OCI-M2 (cell line): ENCODE data around the gene CBX4.

Experiments
- DNase-seq: peaks from one replicate; lab custom pipeline; 2025; ENCODE audit not compliant: unreplicated experiment; lab: John Stamatoyannopoulos, UW

Gene CBX4

DNA sequence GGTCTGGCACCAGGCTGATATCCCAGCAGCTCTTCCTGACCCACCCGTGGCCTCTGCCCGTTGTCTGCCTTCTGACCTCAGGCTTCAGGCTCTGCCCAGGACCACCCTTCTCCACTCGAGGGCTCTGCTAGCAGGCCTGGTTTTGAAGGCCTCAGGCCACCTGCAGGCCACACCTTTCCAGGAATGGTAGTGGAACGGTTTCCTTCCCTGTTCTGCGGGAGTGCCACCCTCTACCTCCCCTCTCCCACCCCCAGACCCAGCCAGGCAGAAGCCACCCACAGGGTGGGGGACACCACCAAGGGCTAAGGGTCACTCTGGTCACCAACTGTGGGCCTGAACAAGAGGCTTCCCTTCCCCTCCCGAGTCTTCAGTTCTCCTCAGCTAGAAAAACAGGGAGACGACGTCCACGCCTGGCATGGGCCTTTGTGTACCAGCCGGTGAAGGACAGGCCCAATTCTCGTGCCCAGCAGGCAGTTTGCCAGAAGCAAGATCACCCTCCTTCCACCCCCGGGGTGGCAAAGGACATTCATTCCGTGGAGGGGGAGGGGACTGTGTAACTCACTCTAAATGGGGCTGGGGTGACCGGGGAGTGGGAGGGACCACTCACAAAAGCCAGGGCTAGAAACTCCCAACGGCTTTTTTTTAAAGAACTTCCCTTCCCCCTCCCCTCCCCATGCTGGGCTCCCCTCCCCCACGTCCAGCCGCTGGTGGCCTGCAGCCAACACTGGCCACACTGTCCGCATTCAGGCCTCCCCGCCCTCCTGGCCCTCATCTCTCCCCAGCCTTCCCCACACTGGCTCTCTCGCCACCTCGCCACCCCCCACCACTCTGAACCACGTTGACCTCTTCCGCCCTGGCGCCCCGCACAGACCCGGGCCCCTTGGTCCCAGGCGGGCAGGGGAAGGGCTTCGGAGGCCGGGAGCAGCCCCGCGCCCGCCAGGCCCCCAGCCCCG is 7.7 kb downstream of the CBX4 start:
- no peak for DNase-seq

DNA sequence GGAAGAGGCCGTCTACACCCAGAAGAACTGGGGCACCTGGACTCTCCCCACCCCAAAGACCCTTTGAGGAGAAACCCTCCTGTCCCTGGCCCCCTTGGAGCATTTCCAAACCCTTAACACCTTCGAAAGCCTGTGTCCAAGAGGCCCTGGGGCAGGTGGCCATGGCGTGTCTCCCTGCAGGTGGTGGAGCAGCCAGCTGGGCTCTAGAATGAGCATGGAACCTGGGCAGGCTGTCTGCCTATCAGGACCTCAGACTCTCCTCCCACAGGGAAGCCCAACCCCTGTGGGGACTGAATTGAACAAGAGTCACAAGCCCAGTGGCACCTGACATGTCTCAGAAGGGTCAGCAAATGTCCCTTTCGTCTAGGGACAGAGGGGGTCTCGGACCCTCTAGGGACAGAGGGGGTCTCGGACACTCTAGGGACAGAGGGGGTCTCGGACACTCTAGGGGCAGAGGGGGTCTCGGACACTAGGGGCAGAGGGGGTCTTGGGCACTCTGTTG is 8.4 kb downstream of the CBX4 start:
- DNase-seq = no peak

DNA sequence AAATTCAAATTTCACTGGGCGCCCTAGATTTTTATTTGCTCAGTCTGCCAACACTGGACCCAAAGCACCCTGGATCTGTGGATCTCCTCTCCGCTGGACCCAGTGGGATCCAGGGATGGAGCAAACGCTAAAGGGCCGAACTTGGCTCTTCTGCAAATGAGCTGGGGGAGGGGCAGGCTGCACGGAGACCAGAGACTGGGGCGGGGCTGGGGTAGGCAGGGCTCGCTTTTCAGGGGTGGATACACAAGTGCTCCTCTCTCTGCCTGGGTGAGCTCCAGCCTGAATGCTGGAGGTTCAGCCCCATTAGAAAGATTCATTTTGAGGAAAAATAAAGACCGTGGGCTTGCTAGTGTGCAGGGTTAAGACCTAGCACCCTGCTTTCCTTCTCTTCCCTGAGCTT is 8.9 kb downstream of the CBX4 start:
- DNase-seq = no peak

DNA sequence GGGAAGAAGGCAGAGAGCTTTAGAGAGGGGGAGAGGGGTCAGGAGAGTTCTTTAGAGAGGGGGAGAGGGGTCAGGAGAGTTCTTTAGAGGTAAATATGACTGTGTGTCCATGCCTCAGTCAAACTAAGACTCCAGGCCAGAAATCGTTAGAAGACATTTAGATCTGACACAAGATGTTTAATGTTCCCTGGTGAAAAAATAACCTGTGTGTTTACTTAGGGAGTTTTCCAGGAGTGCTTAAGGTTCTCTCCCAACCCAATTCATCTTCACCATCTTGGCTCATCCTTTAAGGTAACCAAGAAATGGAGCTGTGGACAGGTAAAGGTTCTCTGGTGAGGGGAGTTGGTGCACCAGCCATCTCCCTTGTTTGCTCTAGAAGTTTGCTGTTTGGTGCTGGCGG is 9.8 kb downstream of the CBX4 start:
- no peak for DNase-seq

DNA sequence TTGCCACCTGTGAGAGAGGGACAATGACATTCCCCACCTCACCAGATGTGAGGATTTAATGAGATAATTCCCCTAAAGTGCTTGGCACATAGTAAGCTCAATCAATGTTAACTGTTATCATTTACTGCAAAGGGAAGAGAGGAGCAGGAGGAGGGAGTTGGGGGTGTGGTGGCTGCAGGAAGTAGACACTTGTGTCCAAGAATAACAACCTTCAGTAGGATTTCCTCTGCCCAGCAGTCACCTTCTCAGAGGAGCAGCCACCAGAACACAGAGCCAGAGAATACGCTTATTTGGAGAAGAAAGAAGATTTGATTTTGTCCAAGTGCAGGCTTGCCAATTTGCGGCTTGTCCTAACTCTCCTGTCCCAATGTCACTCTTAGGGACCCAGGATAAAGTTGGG is 10.2 kb downstream of the CBX4 start:
- no peak for DNase-seq

DNA sequence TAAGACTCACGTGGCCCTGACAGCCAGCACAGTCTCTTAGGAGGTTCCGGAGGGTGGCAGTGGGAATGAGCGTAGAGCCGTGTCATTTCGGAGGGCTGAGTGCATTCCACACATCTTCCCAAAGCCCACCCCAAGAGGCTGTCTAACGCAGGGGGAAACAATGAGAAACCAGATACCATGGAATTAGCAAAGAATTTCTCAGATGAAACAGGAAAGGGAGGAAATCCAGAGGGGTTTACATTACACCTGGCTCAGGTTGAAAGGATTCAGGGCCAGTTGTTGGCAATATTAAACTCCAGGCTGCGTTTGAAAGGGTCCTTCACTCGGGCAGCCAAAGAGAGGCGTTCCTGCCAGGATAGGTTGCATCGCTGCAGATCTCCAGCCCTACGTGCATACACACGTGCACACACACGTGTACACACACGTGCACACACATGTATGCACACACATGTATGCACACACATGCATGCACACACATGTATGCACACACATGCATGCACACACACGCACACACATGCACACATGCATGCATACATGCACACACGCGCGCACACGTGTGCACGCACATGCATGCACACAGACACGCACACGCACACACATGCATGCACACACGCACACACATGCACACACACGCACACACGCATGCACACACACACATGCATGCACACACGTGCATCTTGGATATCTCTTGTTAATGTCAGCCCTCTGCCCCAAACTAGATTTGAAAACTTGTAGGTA is 12.2 kb downstream of the CBX4 start:
- DNase-seq = no peak

DNA sequence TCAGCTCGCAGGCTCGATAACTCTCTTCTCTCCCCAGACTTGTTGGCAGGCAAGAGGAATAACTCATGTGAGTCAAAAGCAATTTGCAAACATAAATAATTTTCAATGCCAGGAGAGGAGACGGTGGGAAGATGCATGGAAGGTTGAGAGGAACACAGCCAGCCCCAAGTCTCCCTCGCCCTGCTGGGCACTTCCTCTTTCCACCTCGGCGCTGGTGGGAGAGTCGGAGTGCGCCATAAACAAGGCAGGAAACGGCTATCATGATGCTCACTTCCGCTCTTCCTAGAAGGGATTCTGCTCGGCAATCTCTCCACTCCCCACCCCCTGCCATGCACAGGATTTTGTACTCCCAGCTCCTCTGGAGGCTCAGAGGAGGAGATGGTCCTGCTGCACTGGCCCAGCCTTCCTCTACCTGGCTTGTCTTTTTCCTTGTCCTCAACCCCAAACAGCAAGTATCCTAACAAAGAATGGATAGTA is 13.0 kb downstream of the CBX4 start:
- no peak for DNase-seq

DNA sequence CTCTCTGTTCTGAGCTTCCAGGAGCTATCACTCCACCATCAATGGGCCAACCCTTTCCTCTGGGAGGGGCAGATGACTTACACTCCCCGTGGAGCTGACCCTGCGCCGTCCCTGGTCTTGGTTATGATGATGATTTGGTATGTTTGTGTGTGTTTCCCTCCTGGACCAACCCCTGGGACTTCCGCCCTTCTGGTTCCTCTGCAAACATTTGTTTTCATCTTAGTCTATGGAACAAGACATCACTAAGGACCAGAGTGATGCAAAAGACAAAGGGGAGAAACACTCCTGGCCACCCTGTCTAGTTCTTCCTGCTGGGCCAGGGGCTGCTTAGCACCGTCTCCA is 13.7 kb downstream of the CBX4 start:
- no peak for DNase-seq

DNA sequence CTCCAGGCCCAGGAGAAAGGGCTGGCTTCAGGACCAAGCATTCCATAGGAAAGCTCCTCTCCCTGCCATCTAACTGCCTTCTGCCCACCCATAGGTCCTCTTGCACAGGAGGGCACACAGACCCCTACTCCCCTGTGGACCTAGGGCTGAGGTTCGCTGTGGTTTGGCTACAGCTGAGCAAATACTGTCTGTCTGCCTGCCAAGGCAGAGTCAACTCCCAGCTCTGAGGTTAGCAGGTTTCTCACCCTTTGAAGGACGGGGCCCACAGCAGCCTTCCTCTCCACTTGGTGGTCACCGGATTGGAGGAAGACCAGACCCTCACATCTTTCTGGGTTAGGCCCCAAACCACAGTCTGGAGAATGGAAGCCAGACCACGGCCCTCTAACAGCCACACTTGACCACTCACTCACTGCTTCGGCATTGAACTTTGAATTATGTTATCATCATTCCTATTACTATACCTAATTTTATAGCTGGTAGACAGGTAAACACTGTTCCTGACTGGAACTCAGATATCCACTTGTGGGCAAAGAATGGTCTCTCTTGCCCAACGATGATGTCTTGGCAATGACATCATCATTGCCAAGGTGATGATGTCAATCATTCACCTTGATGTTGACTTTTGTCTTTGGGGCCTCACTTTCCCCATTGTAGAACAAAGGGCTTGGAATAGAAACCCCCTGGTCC is 14.2 kb downstream of the CBX4 start:
- no peak for DNase-seq

DNA sequence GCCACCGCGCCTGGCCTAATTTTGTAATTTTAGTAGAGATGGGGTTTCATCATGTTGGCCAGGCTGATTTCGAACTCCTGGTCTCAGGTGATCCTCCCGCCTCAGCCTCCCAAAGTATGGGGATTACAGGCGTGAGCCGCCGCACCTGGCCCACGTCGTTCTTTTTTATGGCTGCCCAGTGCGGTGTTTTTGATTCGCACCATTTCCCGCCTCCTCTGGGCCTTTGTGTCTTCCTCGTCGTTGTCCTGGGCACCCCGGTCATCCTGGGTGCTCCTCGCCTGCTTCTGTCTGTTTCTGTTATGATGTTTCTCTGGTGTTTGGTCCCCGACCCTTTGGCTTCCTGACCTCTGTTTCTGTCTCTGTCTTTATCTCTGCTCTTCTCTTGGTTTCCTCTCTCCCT is 15.0 kb downstream of the CBX4 start:
- DNase-seq = no peak

DNA sequence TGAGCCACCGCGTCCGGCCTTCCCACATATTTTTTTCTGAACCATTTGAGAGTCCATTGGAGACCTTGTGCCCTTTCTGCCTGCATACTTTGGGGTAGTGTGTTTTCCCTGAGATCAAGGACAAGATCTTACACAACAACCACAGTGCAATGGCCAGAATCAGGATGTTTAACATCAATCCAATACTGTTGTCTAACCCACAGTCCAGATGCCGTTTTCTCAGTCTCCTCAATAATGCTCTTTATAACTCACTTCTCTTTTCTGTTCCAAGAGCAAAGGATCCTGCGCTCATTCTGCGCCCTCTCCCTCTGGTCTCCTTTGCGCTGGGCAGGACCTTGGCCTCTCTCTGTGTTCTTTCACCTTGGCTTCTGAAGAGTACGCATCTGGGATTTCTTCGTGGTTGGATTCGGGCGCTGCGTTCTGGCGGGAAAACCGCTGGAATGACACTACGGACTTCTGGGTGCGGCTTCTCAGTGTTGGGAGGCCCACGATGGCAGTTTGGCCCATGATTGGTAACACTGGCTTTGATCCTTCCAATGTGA is 16.6 kb downstream of the CBX4 start:
- DNase-seq = no peak

DNA sequence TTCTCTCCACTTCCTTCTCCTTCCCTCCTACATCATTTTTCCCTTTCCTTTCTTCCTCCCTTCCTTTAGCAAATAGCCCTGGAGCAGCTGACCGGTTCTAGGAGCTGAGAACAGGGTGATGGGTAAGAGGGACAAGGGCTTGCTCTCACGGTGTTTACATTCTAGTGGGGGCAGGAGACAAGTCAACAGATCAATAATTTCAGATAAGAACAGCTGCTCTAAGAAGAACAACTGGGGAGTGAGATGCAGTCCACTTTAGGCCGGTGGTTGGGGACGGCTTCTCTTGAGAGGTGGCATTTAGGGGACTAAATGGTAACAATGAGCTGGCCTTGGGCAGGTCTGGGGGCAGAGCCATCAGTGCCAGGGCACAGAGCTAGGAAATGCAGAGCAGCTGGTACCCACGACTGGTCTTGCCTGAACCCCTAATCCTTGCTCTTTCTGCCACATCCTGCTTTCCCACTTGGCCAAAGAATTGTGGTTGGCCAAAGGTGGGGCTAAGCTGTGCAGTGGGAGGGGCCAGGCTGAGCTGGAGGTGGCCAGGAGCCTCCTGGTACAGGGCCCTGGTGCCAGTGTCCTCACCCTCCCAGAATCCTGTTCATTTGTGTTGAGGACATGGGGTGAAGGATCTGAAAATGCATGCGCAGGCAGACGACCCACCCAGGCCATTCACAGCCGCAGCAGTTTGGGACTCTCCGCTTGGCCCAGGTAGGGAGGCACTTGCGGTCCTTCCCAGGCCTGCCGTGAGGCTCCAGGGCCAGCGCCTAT is 17.7 kb downstream of the CBX4 start:
- DNase-seq = no peak

DNA sequence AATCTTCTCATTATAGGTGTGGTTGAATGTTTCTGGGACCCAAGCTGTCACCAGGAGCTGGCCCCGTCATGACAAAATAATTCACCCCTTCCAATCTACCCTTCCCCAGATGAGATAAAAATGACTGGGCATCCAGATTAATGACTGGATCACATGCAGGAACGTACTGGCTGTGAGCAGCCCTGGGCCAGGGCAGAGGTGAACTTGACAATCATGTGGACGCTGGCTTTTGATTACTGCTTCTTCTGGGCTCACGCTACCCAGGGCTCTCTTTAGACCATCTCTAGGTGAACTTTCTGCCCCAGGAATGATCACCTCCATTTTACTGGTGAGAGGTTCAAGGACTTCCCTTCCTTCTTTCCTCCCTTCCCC is 18.3 kb downstream of the CBX4 start:
- no peak for DNase-seq

DNA sequence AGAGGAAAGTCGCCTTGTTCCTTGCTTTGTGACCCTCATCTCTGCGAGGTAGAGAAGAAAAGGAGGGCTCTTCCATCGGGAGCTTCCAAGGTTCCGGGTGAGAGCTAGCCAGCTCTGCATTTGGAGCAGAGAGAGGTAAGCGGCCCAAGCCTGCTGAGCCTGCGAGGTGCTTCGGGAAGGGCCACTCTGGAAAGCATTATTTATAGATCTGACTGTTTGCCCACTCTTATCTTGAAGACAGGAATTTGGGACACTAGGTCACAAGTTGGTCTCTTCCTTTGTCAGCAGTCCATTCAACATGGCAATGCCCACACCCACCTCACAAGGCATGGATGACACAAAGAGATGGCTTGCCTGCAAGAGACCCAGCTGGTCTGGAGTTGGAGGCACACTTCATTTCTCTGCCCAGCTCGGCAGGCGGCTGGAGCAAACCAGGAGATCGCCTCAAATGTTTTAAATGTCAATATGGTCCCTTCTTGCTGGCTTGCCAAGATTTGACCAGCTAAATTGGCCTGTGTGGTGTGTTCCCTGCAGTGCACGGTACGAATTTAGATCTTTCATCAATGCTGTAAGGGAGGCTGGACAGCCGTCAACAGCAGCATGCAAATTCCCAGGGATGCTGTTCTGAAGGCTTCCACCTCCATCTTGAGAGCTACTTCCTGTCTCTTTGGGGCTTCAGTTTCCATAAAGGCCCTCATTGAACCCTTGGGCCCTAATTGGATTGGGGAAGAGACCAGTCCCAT is 19.5 kb downstream of the CBX4 start:
- no peak for DNase-seq

DNA sequence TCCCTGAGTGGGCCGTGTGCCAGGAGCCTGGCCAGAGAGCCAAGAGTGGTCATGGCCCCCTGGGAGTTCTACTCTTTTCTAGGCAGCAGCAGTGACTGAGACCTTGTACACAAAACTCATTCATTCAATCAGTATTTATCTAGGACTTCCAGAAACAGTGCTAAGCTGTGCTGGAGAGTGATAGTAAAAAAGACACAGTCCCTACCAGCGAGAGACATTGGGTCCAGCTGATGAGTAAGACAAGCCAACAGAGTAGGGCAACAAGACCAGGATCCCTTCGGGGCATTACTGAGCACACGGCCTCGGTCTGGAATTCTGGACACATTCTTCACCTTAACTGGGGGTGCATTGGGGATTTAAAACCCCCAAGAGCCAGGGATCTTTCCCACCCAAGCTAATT is 20.2 kb downstream of the CBX4 start:
- DNase-seq = no peak

DNA sequence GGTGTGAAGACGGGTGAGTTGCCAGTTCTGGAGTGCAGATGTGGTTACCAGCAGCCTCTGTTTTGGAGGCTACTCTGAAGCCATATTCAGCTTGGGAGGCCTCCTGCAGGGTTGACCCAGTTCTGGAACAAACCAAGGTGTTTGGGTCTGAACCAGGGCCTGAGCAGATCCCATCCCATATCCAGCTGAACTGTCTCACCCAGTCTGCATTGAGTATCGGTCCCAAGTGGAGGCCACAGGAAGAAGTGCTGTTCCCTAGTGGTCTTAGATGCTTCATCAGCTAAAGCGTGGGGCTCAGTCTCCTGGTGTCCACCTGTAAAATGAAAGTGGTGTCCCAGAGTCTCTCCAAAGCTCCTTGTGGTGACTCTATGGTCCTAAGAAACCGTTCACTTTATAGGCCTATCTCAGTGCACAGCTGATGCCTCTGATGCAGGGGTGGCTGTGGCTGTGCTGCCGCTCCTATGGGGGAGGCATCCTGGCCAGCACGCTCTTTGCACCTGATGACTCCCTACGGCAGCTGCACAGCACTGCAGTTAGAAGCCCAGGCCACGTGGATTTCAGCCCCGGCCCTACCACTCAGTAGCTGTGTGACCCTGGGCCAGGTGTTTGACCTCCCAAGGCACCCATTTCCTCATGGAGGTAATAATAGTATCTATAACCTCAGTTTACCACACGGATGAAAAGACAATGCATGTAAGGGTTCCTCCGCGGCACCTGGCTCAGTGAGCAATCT is 21.0 kb downstream of the CBX4 start:
- no peak for DNase-seq

DNA sequence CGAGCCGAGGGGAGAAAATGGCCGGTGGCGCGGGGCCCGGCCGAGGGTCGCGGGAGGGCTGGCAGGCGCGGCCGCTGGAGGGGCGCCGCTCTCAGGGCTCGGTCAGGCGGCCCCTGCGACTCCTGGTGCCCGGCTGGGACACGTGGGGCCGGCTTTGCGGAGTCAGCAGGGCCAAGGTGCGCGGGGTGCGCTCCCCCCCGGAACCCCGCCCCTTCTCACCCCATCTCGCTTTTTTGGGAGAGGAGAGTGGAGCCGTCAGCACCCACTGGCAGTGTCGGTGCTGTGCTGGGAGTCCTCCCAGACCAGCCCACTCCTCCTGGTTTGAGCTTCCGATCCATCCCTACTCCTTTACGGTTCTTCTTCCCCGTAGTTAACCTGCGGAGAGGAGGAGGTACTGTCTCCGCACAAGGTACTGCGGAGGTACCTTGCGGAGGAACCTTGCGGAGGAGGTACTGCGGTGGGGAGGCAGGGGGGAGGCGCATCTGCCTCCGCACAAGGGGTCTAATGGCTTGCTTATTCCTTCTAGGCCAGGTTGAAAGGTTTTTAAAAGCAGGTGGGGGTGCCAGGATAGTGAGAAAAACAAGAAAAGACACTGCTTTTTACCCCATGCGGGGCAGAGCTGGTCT is 23.3 kb downstream of the CBX4 start:
- no peak for DNase-seq

DNA sequence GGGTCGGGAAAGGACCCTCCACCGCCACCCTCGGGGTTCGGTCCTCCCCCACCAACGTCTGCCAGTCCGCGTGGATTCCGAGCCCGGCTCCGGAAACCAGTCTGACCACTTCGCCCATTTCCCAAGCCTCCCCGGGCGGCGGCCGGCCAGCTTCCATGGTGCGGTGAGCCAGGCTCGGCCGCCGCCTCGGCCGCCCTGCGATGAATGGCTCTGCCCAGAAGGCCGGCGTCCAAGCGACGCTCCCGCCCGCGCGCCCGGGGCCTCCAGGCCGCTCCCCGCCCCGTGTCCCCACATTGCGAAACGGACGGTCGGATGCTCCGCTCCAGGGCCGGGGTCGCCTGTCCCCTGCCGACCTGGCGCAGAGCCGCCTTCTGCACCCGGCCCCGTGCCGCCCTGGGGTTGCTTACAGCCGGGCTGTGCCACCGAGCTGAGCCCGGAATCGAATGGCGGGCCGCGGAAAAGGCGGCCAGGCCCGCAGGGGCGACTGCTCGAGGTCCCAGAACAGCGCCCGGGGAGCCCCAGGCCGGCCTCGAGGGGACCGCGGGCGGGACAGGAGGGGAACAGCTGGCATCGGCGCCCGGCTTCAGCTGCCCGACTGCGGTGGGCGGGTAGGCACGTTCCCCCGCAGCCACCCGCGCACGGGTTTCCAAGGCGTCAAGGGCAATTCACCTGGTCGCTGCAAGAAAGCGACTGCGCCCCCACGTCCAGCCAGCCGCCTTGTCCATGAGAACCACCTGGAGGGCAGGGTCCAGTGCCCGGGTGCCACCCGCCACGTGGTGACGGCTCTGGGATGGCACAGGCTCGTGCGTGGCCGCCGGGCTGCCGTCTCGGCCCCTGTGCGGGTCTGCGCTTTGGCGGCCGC is 24.0 kb downstream of the CBX4 start:
- no peak for DNase-seq
